Tongue (tissue), 2 donors: ENCODE results near the gene NAA15. TPM values are rescaled to one million over a fixed set of nuclear protein-coding genes. Genes with fewer than 3 reads are reported as not detected.
"Not testable (repeated sequence)": the region's sequence is repeated elsewhere in the genome, so short reads cannot be mapped to it uniquely, and the experiment has no call there.

ENCODE experiments used
- DNase-seq: peaks from one replicate; pipeline ENCODE4 v3.0.0-alpha.2; 2015
- total RNA-seq: library from RNA; depleted of rRNA; stranded (reverse); fragments of >200 nt; gene quantifications from one replicate; pipeline ENCODE4 v1.2.3, GENCODE V29; 2014

Gene NAA15
- total RNA-seq, 1 donor from 2014 or later = 38.9 TPM

- peak; percentile 5 for DNase-seq
These were observed 66.3 kb downstream of the NAA15 start for GRCh38 chr4:139367421-139368090.

GRCh38 chr4:139368998-139369397 lies 67.7 kb downstream of the NAA15 start:
- DNase-seq = no peak

GRCh38 chr4:139374251-139374650 lies 72.9 kb downstream of the NAA15 start:
- no peak for DNase-seq

- DNase-seq = no peak
These were observed 85.1 kb downstream of the NAA15 start for GRCh38 chr4:139386421-139386820.

GRCh38 chr4:139389102-139389501 lies 87.8 kb downstream of the NAA15 start:
- no peak for DNase-seq

- DNase-seq = no peak
These were observed 88.7 kb downstream of the NAA15 start for GRCh38 chr4:139389991-139390390.

- no peak for DNase-seq
These were observed 90.4 kb downstream of the NAA15 start for GRCh38 chr4:139391731-139392130.

GRCh38 chr4:139392797-139393196 lies 91.5 kb downstream of the NAA15 start:
- DNase-seq = no peak

GRCh38 chr4:139401368-139401767 lies 100.1 kb downstream of the NAA15 start:
- no peak for DNase-seq

GRCh38 chr4:139402436-139402835 lies 101.1 kb downstream of the NAA15 start:
- DNase-seq = no peak

- no peak for DNase-seq
These were observed 102.2 kb downstream of the NAA15 start for GRCh38 chr4:139403462-139403861.

- DNase-seq = no peak
These were observed 109.0 kb downstream of the NAA15 start for GRCh38 chr4:139410312-139410711.

- DNase-seq = not testable (repeated sequence)
These were observed 113.4 kb downstream of the NAA15 start for GRCh38 chr4:139414671-139415210.

GRCh38 chr4:139416073-139416673 lies 114.9 kb downstream of the NAA15 start:
- DNase-seq = peak; percentile 48

- DNase-seq = peak; percentile 52
These were observed 118.1 kb downstream of the NAA15 start for GRCh38 chr4:139419388-139419914.

GRCh38 chr4:139420652-139421051 lies 119.3 kb downstream of the NAA15 start:
- DNase-seq = no peak

GRCh38 chr4:139436122-139436521 lies 134.8 kb downstream of the NAA15 start:
- DNase-seq = no peak

GRCh38 chr4:139438141-139438540 lies 136.8 kb downstream of the NAA15 start:
- DNase-seq = no peak

- DNase-seq = no peak
These were observed 139.7 kb downstream of the NAA15 start for GRCh38 chr4:139441029-139441428.

- DNase-seq = no peak
These were observed 142.4 kb downstream of the NAA15 start for GRCh38 chr4:139443661-139444060.

GRCh38 chr4:139444881-139445280 lies 143.6 kb downstream of the NAA15 start:
- not testable (repeated sequence) for DNase-seq

GRCh38 chr4:139447078-139447477 lies 145.8 kb downstream of the NAA15 start:
- not testable (repeated sequence) for DNase-seq

- DNase-seq = no peak
These were observed 149.3 kb downstream of the NAA15 start for GRCh38 chr4:139450586-139450985.

- DNase-seq = no peak
These were observed 150.7 kb downstream of the NAA15 start for GRCh38 chr4:139451997-139452396.
